ENCODE data around the gene CDH2.

GRCh38 chr18:28123401-28124030, 53.4 kb downstream of the CDH2 start:
- no peak for TF ChIP-seq CTCF (IDR thresholded peaks at IDR 0.05; ENCODE audit: low read depth, low read length, missing input control)
- TF ChIP-seq TAF1 (conservative IDR thresholded peaks at IDR 0.05): no peak
- no peak for TF ChIP-seq SP1 (IDR thresholded peaks at IDR 0.05)
- no peak for TF ChIP-seq REST (IDR thresholded peaks at IDR 0.05)
- TF ChIP-seq JUND (IDR thresholded peaks at IDR 0.05): no peak
- no peak for TF ChIP-seq MAX (IDR thresholded peaks at IDR 0.05)
- TF ChIP-seq RAD21 (IDR thresholded peaks at IDR 0.05): no peak
